Motor neuron (in vitro differentiated cells): ENCODE measurements around the gene HOPX. TPM values are rescaled to one million over a fixed set of nuclear protein-coding genes. Genes with fewer than 3 reads are reported as not detected.
"Not testable (repeated sequence)": the region's sequence is repeated elsewhere in the genome, so short reads cannot be mapped to it uniquely, and the experiment has no call there.

Source experiments
- ATAC-seq, 8 experiments: fragments of 200-7000 bp; cut with Tn5 transposase; replicated peaks in 6 of 8; 2 replicates each; pipeline ENCODE4 v1.8.0; 2021; ENCODE audit warnings: mild to moderate bottlenecking in 8 of 8, moderate library complexity in 8 of 8
- H3K27ac ChIP-seq, 2 donors: fragments of 250-450 bp; sonication (Bioruptor Pico); 2 replicates each; pipeline ENCODE4 v1.9.0; 2021; ENCODE audit warnings: antibody characterized with exemption in 2 of 2, mild to moderate bottlenecking in 2 of 2, moderate library complexity in 1 of 2
- H3K4me1 ChIP-seq, 2 donors: fragments of 250-450 bp; sonication (Bioruptor Pico); replicated peaks in 1 of 2; 2 replicates each; pipeline ENCODE4 v1.6.1; 2021; ENCODE audit warnings: antibody characterized with exemption in 2 of 2, mild to moderate bottlenecking in 2 of 2, moderate library complexity in 1 of 2
- H3K4me3 ChIP-seq, 5 donors: fragments of 250-450 bp; sonication (Bioruptor Pico); 2 replicates each; pipeline ENCODE4 v1.9.0; 2021; ENCODE audit warnings: antibody characterized with exemption in 5 of 5, mild to moderate bottlenecking in 5 of 5, moderate library complexity in 4 of 5
- WGBS, 10 experiments: fragments of 450-650 bp; shearing (Covaris generic); methylation state at CpG; one replicate each; pipeline ENCODE4 v1.0.0; 2022; 5-methylcytosine and 5-hydroxymethylcytosine counted together
- in situ Hi-C, 9 experiments: fragments of 400-800 bp; cut with MboI; loops; one replicate each; pipeline ENCODE4 v1.15.0; 2021; ENCODE audit warnings: low sequenced_read_pairs in 9 of 9, low pct_unique_long_range_greater_than_20kb in 2 of 9; ENCODE audit not compliant: unreplicated experiment in 9 of 9
- total RNA-seq, 8 experiments: library from RNA; unstranded; fragments of 300-600 nt; gene quantifications; 2 replicates each; pipeline versions ENCODE4 v1.2.3 to v1.2.4, GENCODE V29; 2022

The HOPX gene
- total RNA-seq, 8 experiments from 2014 or later: 0.24 to 127 (median 1.8) TPM; not detected in 1

GRCh38 chr4:56605464-56605863, 75.6 kb downstream of the HOPX start:
- ATAC-seq, H3K27ac ChIP-seq, in situ Hi-C loops, H3K4me3 ChIP-seq, H3K4me1 ChIP-seq: not testable (repeated sequence)
- WGBS, 10 experiments: 0 to 33% (median 7%) methylated on average over 1 to 2 of the region's 4 CpGs; no CpG with 5 or more reads in 6 of the 10 experiments

GRCh38 chr4:56603297-56603696, 77.8 kb downstream of the HOPX start:
- WGBS, 10 experiments: 8 to 100% (median 79%) methylated on average over 1 to 3 of the region's 3 CpGs
- Histone ChIP-seq H3K4me3 (no peak overlapping the region), H3K4me1 (no peaks in the 10 kb centered on the region), H3K27ac (no peak overlapping the region)
- ATAC-seq: no peak
- in situ Hi-C loops: no loop called here

Other genes starting within 250 kb of the HOPX start
- 10 to 100 TPM; 23.7 to 44.0 (median 29.9) TPM for gene PPAT, start 245.7 kb downstream of the HOPX start, total RNA-seq
- 100 to 1,000 TPM in 2 of 8 experiments, 10 to 100 TPM in 6; 48.8 to 213 (median 88.3) TPM for gene PAICS, start 245.0 kb downstream of the HOPX start, total RNA-seq
- gene SRP72, start 213.7 kb downstream of the HOPX start, total RNA-seq: 100 to 1,000 TPM in 1 of 8 experiments, 10 to 100 TPM in 7; 72.2 to 110 (median 92.2) TPM
- gene ARL9, start 175.5 kb downstream of the HOPX start, total RNA-seq: under 1 TPM in 7 of 8 experiments, not detected in 1; 0.24 to 0.58 (median 0.43) TPM
- 1 to 10 TPM in 1 of 8 experiments, under 1 TPM in 1, not detected in 6; 0.81 to 3.4 TPM for gene SPINK2, start 140.4 kb upstream of the HOPX start, total RNA-seq
- 10 to 100 TPM in 5 of 8 experiments, 1 to 10 TPM in 3; 7.1 to 45.6 (median 19.0) TPM for gene REST, start 226.6 kb upstream of the HOPX start, total RNA-seq